Glomerular visceral epithelial cell (primary cell): Measurements from ENCODE around the gene ZNF100.
"Not testable (repeated sequence)": the region's sequence is repeated elsewhere in the genome, so short reads cannot be mapped to it uniquely, and the experiment has no call there.

Experiments
- DNase-seq: peaks from one replicate; pipeline ENCODE4 v3.0.0-alpha.2; 2016; ENCODE audit errors: extremely low spot score

Gene ZNF100

GRCh38 chr19:21704320-21704719, 63.1 kb downstream of the ZNF100 start:
- DNase-seq: no peak

GRCh38 chr19:21699197-21699596, 68.2 kb downstream of the ZNF100 start:
- no peak for DNase-seq

GRCh38 chr19:21698215-21698614, 69.2 kb downstream of the ZNF100 start:
- DNase-seq: no peak

GRCh38 chr19:21697698-21698097, 69.7 kb downstream of the ZNF100 start:
- DNase-seq: no peak

- no peak for DNase-seq
Measured at GRCh38 chr19:21694171-21694906, 73.0 kb downstream of the ZNF100 start.

GRCh38 chr19:21693399-21693798, 74.0 kb downstream of the ZNF100 start:
- no peak for DNase-seq

- DNase-seq: no peak
Measured at GRCh38 chr19:21691661-21692060, 75.7 kb downstream of the ZNF100 start.

- no peak for DNase-seq
Measured at GRCh38 chr19:21688464-21688863, 78.9 kb downstream of the ZNF100 start.

GRCh38 chr19:21680671-21681070, 86.7 kb downstream of the ZNF100 start:
- DNase-seq: no peak

GRCh38 chr19:21680026-21680425, 87.4 kb downstream of the ZNF100 start:
- no peak for DNase-seq

GRCh38 chr19:21677696-21678418, 89.5 kb downstream of the ZNF100 start:
- no peak for DNase-seq

- no peak for DNase-seq
Measured at GRCh38 chr19:21674454-21674853, 92.9 kb downstream of the ZNF100 start.

GRCh38 chr19:21673479-21673878, 93.9 kb downstream of the ZNF100 start:
- not testable (repeated sequence) for DNase-seq
